ENCODE data around the gene CDH13. TPM values are rescaled to one million over a fixed set of nuclear protein-coding genes. Genes with fewer than 3 reads are reported as not detected.

The CDH13 gene
- polyA plus RNA-seq, 2 of the 4 experiments (the other 2 are of a cell fraction), result not detected

DNA sequence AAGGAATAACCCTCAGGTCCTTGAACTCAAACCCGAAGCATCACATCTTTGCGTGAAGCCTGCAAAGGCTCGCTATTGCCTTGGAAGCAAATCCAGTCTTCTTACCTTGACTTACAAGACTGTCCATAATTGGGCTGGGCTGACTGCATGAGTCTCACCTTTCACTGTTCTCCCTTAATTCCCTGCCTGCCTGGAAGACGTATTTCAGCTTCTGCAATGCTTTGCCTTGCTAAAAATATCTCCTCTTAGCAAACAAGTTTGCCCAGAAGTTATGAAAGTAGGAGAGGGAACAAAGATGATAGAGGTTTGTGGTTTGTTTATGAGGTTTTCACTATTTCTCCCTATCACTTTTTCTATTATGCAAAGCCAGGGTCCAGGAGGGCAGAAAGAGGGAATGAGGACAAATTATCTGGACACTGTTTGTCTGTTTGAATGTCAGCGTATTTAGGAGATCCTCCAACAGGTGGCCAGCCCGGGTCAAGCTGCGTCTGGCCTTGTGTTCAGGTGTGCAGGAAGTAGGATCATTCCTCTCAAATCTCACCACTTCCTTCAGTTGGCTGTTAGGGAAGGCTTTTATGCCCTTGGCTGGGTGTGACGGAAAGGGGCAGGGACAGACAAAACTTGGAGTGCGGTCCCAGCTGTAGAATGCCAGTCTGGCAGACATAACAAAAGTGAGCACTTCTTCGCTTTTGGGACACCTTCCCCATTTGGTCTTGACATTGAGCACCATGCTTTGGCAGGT, 488.9 kb downstream of the CDH13 start:
- no peak for ATAC-seq
- Histone ChIP-seq H3K4me1 (no peaks in the 10 kb centered on the region), H3K4me2 (no peak overlapping the region), H3K4me3 (no peak overlapping the region), H3K27ac (no peak overlapping the region), H3K9me3 (no peaks in the 10 kb centered on the region)
- DNase-seq (ENCODE audit: low read depth in 1 of 2, low spot score in 1 of 2), result no peak
- CTCF ChIA-PET, result no interaction called here
- FAIRE-seq, result no peak
- TF ChIP-seq CEBPB (IDR thresholded peaks at IDR 0.05), result no peak
- no peak for TF ChIP-seq GATA3 (IDR thresholded peaks at IDR 0.05; ENCODE audit: borderline replicate concordance)
- TF ChIP-seq, protein P1, sequence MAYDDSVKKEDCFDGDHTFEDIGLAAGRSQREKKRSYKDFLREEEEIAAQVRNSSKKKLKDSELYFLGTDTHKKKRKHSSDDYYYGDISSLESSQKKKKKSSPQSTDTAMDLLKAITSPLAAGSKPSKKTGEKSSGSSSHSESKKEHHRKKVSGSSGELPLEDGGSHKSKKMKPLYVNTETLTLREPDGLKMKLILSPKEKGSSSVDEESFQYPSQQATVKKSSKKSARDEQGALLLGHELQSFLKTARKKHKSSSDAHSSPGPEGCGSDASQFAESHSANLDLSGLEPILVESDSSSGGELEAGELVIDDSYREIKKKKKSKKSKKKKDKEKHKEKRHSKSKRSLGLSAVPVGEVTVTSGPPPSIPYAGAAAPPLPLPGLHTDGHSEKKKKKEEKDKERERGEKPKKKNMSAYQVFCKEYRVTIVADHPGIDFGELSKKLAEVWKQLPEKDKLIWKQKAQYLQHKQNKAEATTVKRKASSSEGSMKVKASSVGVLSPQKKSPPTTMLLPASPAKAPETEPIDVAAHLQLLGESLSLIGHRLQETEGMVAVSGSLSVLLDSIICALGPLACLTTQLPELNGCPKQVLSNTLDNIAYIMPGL (CRISPR knock-in tag; IDR thresholded peaks at IDR 0.05; ENCODE audit: borderline replicate concordance), result no peak
- TF ChIP-seq, protein P2, sequence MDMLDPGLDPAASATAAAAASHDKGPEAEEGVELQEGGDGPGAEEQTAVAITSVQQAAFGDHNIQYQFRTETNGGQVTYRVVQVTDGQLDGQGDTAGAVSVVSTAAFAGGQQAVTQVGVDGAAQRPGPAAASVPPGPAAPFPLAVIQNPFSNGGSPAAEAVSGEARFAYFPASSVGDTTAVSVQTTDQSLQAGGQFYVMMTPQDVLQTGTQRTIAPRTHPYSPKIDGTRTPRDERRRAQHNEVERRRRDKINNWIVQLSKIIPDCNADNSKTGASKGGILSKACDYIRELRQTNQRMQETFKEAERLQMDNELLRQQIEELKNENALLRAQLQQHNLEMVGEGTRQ (IDR thresholded peaks at IDR 0.05), result no peak
- TF ChIP-seq, protein P3, sequence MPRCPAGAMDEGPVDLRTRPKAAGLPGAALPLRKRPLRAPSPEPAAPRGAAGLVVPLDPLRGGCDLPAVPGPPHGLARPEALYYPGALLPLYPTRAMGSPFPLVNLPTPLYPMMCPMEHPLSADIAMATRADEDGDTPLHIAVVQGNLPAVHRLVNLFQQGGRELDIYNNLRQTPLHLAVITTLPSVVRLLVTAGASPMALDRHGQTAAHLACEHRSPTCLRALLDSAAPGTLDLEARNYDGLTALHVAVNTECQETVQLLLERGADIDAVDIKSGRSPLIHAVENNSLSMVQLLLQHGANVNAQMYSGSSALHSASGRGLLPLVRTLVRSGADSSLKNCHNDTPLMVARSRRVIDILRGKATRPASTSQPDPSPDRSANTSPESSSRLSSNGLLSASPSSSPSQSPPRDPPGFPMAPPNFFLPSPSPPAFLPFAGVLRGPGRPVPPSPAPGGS (IDR thresholded peaks at IDR 0.05), result no peak
- no peak for TF ChIP-seq EHMT2 (IDR thresholded peaks at IDR 0.05; ENCODE audit: low read depth)
- TF ChIP-seq RFX5 (IDR thresholded peaks at IDR 0.05), result no peak
- TF ChIP-seq ESRRA (IDR thresholded peaks at IDR 0.05; ENCODE audit: borderline replicate concordance, low read length), result no peak
- TF ChIP-seq TFCP2L1 (CRISPR knock-in tag; IDR thresholded peaks at IDR 0.05), result no peak
- WGBS (ENCODE audit: missing lambda C conversion rate), result 23% methylated on average over 9 of the region's 10 CpGs
- POLR2A ChIA-PET, result no interaction called here

DNA sequence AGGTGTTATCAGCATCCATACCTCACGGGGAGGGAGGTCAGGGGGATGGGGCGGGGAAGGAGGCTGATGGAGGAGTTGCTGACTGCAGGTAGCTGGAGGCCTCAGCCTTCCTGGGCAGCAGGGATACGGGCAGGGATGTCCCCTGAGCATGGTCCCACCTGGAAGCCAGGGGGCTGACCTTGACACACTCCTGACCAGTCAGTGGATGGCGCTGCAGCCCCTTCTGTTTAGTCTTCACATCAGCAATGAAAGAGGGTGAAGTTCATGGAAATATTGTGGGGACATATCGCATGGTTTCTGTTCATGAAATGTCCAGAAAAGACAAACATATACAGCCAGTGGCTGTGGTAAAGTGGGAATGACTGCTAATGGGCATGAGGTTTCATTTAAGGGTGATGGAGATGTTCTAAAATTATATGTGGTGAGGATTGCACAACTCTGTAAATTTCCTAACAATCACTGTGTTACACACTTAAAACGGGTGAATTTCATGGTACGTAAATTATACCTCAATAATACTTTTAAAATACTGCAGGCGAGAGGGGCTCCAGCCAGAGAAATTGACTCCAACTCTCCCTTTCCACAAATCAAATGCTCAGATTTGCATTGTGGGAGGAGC, 489.6 kb downstream of the CDH13 start:
- WGBS (ENCODE audit: missing lambda C conversion rate), result 46% methylated on average over 6 of the region's 8 CpGs
- H3K4me2 ChIP-seq, result no peak overlapping the region
- no peak overlapping the region for H3K4me3 ChIP-seq
- CTCF ChIA-PET, result no interaction called here
- no peak for ATAC-seq
- no peaks in the 10 kb centered on the region for H3K4me1 ChIP-seq
- no peak for DNase-seq (ENCODE audit: low read depth in 1 of 2, low spot score in 1 of 2)
- H3K27ac ChIP-seq, result no peak overlapping the region
- H3K9me3 ChIP-seq, result no peaks in the 10 kb centered on the region
- TF ChIP-seq NR3C1 (IDR thresholded peaks at IDR 0.05), result no peak
- no peak for TF ChIP-seq EHMT2 (IDR thresholded peaks at IDR 0.05; ENCODE audit: low read depth)
- no peak for TF ChIP-seq MAFK (IDR thresholded peaks at IDR 0.05; ENCODE audit: partially characterized antibody)
- no peak for TF ChIP-seq RCOR1 (IDR thresholded peaks at IDR 0.05; ENCODE audit: low read depth, low read length)
- TF ChIP-seq RNF2 (IDR thresholded peaks at IDR 0.05; ENCODE audit: borderline replicate concordance, low read depth), result no peak
- TF ChIP-seq ZNF302 (CRISPR knock-in tag; IDR thresholded peaks at IDR 0.05), result no peak
- TF ChIP-seq HOXB5 (CRISPR knock-in tag; IDR thresholded peaks at IDR 0.05), result no peak
- no peak for TF ChIP-seq KDM5A (IDR thresholded peaks at IDR 0.05)
- TF ChIP-seq CHD4 (IDR thresholded peaks at IDR 0.05; ENCODE audit: borderline replicate concordance), result no peak
- no peak for TF ChIP-seq CHD2 (IDR thresholded peaks at IDR 0.05; ENCODE audit: low read length, partially characterized antibody)
- no peak for TF ChIP-seq ZSCAN20 (CRISPR knock-in tag; IDR thresholded peaks at IDR 0.05)
- no peak for TF ChIP-seq HOXA7 (CRISPR knock-in tag; IDR thresholded peaks at IDR 0.05)
- no peak for TF ChIP-seq NPAS2 (CRISPR knock-in tag; IDR thresholded peaks at IDR 0.05; ENCODE audit: borderline replicate concordance)
- TF ChIP-seq EHF (CRISPR knock-in tag; IDR thresholded peaks at IDR 0.05), result no peak
- TF ChIP-seq JUNB (IDR thresholded peaks at IDR 0.05), result no peak
- no peak for TF ChIP-seq SMC3 (IDR thresholded peaks at IDR 0.05)
- TF ChIP-seq CBX8 (IDR thresholded peaks at IDR 0.05), result no peak
- no peak for TF ChIP-seq SREBF2 (IDR thresholded peaks at IDR 0.05)
- POLR2A ChIA-PET, result no interaction called here
- no peak for FAIRE-seq
